ENCODE results near the gene TAF12.
"Not testable (repeated sequence)": the region's sequence is repeated elsewhere in the genome, so short reads cannot be mapped to it uniquely, and the experiment has no call there.

The TAF12 gene

GRCh38 chr1:28581531-28582247 lies 61.2 kb downstream of the TAF12 start:
- peak; percentile 86 to 97 (median 90) for DNase-seq

DNA sequence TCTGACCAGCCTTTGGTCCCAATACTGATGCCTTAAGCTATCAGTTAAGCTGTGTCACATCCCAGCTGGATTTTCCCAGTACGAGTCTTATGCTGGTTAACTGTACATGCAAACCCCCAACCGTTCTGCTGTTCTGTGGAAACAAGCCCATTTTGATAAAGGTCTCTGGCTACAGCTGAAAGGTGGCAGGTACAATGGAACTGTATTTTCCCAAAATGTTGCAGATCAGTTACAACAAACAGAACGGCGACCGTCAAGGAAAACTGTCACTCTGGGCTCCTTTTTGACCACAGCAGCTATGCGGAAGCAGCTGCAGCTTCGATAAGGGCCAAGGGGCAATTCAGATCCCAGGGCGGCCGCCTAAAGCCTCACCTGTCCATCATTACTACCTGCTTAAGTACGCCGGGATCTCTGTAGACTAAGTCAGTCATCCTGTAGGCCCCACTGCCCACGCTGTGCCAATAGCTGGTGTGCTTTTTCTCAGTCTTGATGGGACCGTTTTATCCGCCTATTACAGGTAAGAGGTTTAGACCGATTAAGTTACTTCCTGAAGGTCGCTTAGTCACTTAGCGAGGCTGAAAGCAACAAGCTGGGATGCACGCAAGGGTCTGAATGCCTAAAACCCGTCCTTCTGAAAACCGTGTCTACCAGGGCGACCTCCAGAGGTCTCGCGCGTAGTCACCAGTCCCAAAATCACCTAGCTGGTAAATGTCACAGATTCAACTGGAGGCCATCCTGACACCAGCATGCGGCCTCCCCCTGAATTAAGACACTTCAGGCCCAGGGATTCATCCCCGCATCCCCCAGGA lies 61.9 kb downstream of the TAF12 start:
- peak in 4 of 5 donors; percentile 40 to 82 (median 44) for DNase-seq

- DNase-seq = no peak
Observed at GRCh38 chr1:28579401-28579800, 63.5 kb downstream of the TAF12 start.

GRCh38 chr1:28578696-28579218 lies 64.1 kb downstream of the TAF12 start:
- DNase-seq = no peak

GRCh38 chr1:28577738-28578536 lies 64.9 kb downstream of the TAF12 start:
- no peak for DNase-seq

- no peak for DNase-seq
Observed at GRCh38 chr1:28577052-28577678, 65.7 kb downstream of the TAF12 start.

DNA sequence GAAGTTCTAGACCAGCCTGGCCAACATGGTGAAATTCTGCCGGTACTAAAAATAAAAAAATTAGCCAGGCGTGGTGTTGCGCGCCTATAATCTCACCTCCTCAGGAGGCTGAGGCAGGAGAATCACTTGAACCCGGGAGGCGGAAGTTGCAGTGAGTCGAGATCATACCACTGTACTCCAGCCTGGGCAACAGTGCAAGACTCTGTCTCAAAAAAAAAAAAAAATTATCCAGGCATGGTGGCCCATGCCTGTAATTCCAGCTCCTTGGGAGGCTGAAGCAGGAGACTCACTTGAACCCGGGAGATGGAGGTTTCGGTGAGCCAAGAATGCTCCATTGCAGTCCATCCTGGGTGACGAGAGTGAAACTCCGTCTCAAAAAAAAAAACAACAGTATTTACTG lies 69.3 kb downstream of the TAF12 start:
- DNase-seq = no peak

DNA sequence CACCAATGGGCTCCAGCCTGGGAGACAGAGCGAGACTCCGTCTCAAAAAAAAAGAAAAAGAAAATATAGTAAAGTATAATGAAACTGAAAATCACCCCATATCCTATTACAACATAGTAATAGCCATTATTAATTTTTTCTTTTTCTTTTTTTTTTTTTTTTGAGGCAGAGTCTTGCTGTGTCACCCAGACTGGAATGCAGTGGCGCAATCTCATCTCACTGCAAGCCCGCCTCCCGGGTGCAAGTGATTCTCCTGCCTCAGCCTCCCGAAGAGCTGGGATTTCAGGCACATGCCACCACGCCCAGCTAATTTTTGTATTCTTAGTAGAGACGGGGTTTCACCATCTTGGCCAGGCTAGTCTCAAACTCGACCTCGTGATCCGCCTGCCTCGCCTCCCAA lies 70.0 kb downstream of the TAF12 start:
- DNase-seq = not testable (repeated sequence)

DNA sequence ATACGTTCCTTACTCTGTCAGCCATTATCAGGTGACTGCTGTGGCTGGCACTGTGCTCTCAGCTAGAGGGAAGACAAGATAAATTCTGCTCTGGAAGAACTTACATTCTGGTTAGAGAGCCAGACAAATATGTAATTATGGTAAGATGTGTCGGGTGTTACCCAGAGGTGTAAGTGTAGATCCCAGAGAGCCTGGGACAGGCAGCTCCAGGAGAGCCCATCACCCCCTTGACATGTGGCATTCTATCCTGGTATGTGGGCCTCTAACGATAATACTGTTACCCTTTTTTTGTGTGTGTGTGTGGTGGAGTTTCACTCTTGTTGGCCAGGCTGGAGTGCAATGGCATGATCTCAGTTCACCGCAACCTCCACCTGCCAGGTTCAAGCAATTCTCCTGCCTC lies 71.0 kb downstream of the TAF12 start:
- no peak for DNase-seq

DNA sequence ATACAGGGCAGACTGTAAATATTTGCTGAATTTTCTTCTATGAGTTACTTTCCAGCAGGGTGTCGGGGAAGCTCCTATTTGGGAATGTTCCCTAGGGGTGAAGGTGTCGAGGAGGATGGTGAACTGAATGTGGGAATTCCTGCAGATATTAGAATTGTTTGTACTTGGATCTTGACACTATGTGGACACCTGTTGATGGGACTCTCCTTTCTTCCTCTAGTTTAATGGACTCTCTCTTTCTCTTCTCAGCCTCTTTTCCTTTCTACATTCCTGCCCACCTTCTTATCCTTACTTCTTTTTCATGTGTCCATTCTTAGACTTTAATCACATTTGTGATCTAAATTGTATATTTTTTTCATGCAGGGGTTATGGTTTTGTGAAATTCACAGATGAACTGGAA lies 75.9 kb downstream of the TAF12 start:
- no peak for DNase-seq

GRCh38 chr1:28565726-28566125 lies 77.1 kb downstream of the TAF12 start:
- no peak for DNase-seq

DNA sequence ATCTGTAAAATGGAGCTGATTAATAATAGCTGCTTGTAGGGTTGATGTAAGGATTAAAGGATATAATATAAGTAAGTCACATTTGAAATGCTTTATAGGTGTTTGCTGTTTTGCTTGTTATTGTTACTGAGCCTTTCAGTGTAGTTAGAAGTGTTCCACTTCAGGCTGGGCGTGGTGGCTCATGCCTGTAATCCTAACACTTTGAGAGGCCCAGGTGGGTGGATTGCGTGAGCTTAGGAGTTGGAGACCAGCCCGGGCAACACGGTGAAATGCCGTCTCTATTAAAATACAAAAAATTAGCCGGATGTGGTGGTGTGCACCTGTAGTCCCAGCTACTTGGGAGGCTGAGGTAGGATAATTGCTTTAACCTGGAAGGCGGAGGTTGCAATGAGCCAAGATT lies 77.8 kb downstream of the TAF12 start:
- no peak for DNase-seq

DNA sequence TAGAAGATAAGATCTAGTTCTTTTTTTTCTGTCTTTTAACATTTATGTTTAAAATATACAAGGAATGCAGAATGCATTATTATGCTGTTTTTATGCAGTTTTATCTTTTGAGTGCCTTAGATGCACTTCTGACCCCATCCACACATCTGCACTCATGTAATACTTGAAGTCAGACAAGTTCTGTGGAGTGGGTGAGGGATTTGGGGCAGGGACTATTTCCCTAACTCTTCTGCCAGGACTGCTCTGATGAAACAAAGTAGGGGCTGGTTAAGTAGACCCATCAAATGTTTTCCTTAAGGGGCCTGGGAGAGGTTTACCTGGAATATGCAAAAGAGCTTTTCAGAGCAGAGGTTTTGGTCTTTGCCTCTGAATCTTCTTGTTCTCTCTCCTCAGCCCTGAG lies 78.6 kb downstream of the TAF12 start:
- no peak for DNase-seq

GRCh38 chr1:28560886-28561285 lies 82.0 kb downstream of the TAF12 start:
- no peak for DNase-seq

All from T-helper 1 cell (primary cell).